Measurements from ENCODE around the gene MLEC.

DNA sequence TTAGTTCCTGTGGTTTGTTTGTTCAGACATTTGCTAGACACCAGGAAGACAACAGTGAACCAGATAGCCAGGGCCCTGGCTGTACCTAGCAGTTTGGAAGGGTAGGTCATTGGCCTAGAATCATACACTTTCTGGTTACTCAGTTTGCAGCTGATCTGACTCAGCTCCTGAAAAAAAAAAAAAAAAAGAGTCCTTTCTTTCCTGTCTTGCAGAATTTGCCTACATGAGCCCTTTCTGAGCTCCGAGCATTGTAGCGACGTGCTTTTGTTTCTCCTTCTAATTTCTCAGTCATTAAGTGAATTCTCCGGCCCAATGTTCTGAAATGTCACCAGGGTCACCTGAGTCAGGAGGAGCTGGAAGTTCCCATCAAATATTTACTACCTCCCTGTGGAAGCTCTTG lies 44.1 kb upstream of the MLEC start:
- no peak for TF ChIP-seq GATA2 (IDR thresholded peaks at IDR 0.05; ENCODE audit: low read depth, low read length)
- TF ChIP-seq GATA3 (IDR thresholded peaks at IDR 0.05; ENCODE audit: low read depth, low read length), result no peak

All from SH-SY5Y (cell line).